Nephron (organoid): ENCODE results near the gene ZFP36L1.
"Not testable (repeated sequence)": the region's sequence is repeated elsewhere in the genome, so short reads cannot be mapped to it uniquely, and the experiment has no call there.

Source experiments
- H3K27ac Mint-ChIP-seq, 3 experiments: 2 replicates each; pipeline ENCODE4 v1.8.0; 2020; ENCODE audit warnings: mixed read lengths in 3 of 3, mild to moderate bottlenecking in 2 of 3, moderate library complexity in 1 of 3
- H3K27me3 Mint-ChIP-seq: 2 replicates; pipeline ENCODE4 v1.8.0; 2021; ENCODE audit warnings: low read depth, mild to moderate bottlenecking, moderate library complexity, mixed read lengths
- H3K36me3 Mint-ChIP-seq: 2 replicates; pipeline ENCODE4 v1.8.0; 2020; ENCODE audit warnings: low read depth, mixed read lengths
- H3K4me1 Mint-ChIP-seq: 2 replicates; pipeline ENCODE4 v1.8.0; 2020; ENCODE audit warnings: mixed read lengths
- H3K4me3 Mint-ChIP-seq, 3 experiments: 2 replicates each; pipeline ENCODE4 v1.8.0; 2020; ENCODE audit warnings: mild to moderate bottlenecking in 3 of 3, mixed read lengths in 3 of 3, moderate library complexity in 2 of 3
- H3K9me3 Mint-ChIP-seq: 2 replicates; pipeline ENCODE4 v1.8.0; 2020; ENCODE audit warnings: mixed read lengths
- CTCF ChIP-seq, 3 experiments: fragments of 200-600 bp; sonication (generic); IDR thresholded peaks; one replicate each; pipeline ENCODE4 v1.5.0; 2021; ENCODE audit warnings: antibody characterized with exemption in 3 of 3; ENCODE audit not compliant: unreplicated experiment in 3 of 3

The ZFP36L1 gene

DNA sequence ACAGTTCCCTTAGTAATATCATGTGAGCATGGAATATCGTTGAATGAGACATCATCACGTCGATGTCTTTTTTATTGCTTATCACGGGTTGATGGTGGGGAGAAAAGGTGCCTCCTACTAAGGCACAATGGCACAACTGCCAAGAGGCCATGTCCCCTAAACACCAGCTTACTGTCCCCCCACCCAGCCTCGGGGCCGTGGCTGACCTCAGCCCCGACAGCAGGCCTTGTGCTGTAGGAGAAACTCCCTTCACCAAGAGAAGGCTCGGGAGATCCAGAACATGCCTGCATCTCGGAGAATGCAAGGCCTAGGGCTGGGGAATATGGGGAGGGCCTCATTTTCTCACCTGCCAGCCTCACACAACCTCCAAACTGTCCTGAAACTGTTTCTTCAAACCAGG lies 22.8 kb downstream of the ZFP36L1 start:
- Mint-ChIP-seq H3K4me1 (peaks cover 28% of the 10 kb centered on the region), H3K27ac (peak overlapping the region; percentile 24 to 82 (median 81)), H3K4me3 (no peak overlapping the region), H3K9me3 (no peaks in the 10 kb centered on the region), H3K36me3 (no peaks in the 10 kb centered on the region), H3K27me3 (peaks cover 6% of the 10 kb centered on the region)
- no peak for TF ChIP-seq CTCF (IDR thresholded peaks at IDR 0.05; ENCODE audit: unreplicated experiment in 3 of 3)

GRCh38 chr14:68768316-68768715 lies 24.6 kb downstream of the ZFP36L1 start:
- Mint-ChIP-seq H3K36me3 (no peaks in the 10 kb centered on the region), H3K27ac (peak overlapping the region in 2 of 3 experiments; percentile 92 to 97), H3K9me3 (no peaks in the 10 kb centered on the region), H3K4me1 (peaks cover 35% of the 10 kb centered on the region), H3K27me3 (peaks cover 10% of the 10 kb centered on the region), H3K4me3 (no peak overlapping the region)
- no peak for TF ChIP-seq CTCF (IDR thresholded peaks at IDR 0.05; ENCODE audit: unreplicated experiment in 3 of 3)

GRCh38 chr14:68767248-68767645 lies 25.6 kb downstream of the ZFP36L1 start:
- H3K27ac Mint-ChIP-seq: peak overlapping the region in 2 of 3 experiments; percentile 92 to 97
- peaks cover 10% of the 10 kb centered on the region for H3K27me3 Mint-ChIP-seq
- H3K9me3 Mint-ChIP-seq: no peaks in the 10 kb centered on the region
- TF ChIP-seq CTCF (IDR thresholded peaks at IDR 0.05; ENCODE audit: unreplicated experiment in 3 of 3): no peak
- peaks cover 46% of the 10 kb centered on the region for H3K4me1 Mint-ChIP-seq
- H3K36me3 Mint-ChIP-seq: no peaks in the 10 kb centered on the region
- H3K4me3 Mint-ChIP-seq: no peak overlapping the region

GRCh38 chr14:68766299-68767247 lies 26.3 kb downstream of the ZFP36L1 start:
- H3K4me1 Mint-ChIP-seq: peaks cover 53% of the 10 kb centered on the region
- no peak for TF ChIP-seq CTCF (IDR thresholded peaks at IDR 0.05; ENCODE audit: unreplicated experiment in 3 of 3)
- no peak overlapping the region for H3K4me3 Mint-ChIP-seq
- H3K36me3 Mint-ChIP-seq: no peaks in the 10 kb centered on the region
- peaks cover 10% of the 10 kb centered on the region for H3K27me3 Mint-ChIP-seq
- H3K27ac Mint-ChIP-seq: peak overlapping the region in 2 of 3 experiments; percentile 92 to 97
- H3K9me3 Mint-ChIP-seq: no peaks in the 10 kb centered on the region

DNA sequence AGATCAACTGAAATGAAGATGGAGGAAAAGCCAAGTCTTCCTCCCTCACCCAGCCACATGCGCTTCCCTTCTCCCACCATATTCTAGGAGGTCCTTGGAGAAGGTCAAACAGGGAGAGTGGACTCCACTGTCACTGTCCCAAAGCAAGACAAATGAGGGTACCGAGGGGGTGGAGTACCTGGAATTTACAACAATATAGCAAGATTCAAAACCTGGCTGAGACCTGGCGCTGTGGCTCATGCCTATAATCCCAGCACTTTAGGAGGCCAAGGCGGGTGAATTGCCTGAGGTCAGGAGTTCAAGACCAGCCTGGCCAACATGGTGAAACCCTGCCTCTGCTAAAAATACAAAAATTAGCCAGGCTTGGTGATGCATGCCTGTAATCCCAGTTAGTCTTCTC lies 29.0 kb downstream of the ZFP36L1 start:
- H3K9me3 Mint-ChIP-seq, H3K27me3 Mint-ChIP-seq, H3K36me3 Mint-ChIP-seq: not testable (repeated sequence)
- Mint-ChIP-seq H3K27ac (peak overlapping the region; percentile 92 to 97 (median 94)), H3K4me1 (peaks cover 63% of the 10 kb centered on the region), H3K4me3 (peak overlapping the region in 2 of 3 experiments; percentile 2 to 13)

GRCh38 chr14:68762953-68763764 lies 29.7 kb downstream of the ZFP36L1 start:
- Mint-ChIP-seq H3K4me1 (peaks cover 70% of the 10 kb centered on the region), H3K36me3 (no peaks in the 10 kb centered on the region), H3K9me3 (no peaks in the 10 kb centered on the region), H3K4me3 (peak overlapping the region; percentile 2 to 40 (median 13)), H3K27me3 (peaks cover 4% of the 10 kb centered on the region), H3K27ac (peak overlapping the region; percentile 92 to 97 (median 94))
- TF ChIP-seq CTCF (IDR thresholded peaks at IDR 0.05; ENCODE audit: unreplicated experiment in 3 of 3): peak in 2 of 3 experiments; percentile 15 to 24
